ENCODE measurements around the gene PRDX6.

PRDX6 gene

DNA sequence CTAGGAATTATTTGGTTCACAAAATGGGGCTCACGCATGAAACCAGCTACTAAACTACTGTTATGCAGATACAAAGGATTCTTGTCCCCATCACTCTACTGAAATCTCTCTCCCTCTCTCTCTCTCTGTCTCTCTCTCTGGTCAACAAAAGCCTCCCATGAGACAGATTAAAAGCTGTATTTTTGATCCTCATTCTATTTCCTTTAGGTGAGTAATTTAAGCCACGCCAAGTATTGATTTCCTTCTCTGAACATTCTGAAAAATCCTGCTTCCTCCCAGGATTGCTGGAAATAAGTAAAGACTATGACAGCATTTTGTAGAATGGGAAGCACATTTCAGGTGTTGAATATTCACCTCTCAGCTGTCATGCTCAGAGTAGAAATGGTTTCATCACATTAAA lies 43.7 kb downstream of the PRDX6 start:
- no peak overlapping the region for H3K4me3 ChIP-seq (replicated peaks in 1 of 2; ENCODE audit: low read depth in 2 of 2, low read length in 2 of 2)
- DNase-seq (ENCODE audit: low read depth in 2 of 2), result no peak
- no peak for TF ChIP-seq CTCF (IDR thresholded peaks at IDR 0.05; ENCODE audit: low read depth, low read length)

DNA sequence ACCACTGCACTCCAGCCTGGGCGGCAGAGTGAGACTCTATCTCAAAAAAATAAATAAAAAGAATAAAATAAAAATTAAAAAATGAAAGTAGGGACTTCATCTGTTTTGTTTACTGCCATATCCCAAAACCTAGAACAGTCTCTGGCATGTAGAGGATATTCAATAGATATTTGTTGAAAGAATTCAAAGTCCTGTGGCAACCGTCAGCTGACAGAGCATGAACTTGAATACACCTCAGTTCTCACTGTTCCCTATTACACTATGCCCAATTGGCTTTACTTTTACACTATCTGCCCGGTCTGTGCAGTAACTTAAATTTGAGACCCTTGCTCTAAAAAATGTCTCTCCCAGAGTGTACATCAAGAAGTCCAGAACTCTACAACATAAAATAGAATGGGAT lies 46.2 kb downstream of the PRDX6 start:
- DNase-seq (ENCODE audit: low read depth in 2 of 2), result no peak
- H3K4me3 ChIP-seq (replicated peaks in 1 of 2; ENCODE audit: low read depth in 2 of 2, low read length in 2 of 2), result no peak overlapping the region
- TF ChIP-seq CTCF (IDR thresholded peaks at IDR 0.05; ENCODE audit: low read depth, low read length), result no peak

- no peak for DNase-seq (ENCODE audit: low read depth in 2 of 2)
These were observed 48.8 kb downstream of the PRDX6 start for GRCh38 chr1:173525926-173526325.

GRCh38 chr1:173527151-173527826 lies 50.2 kb downstream of the PRDX6 start:
- DNase-seq (ENCODE audit: low read depth in 2 of 2), result peak; percentile 65 to 84
- no peak for TF ChIP-seq CTCF (IDR thresholded peaks at IDR 0.05; ENCODE audit: low read depth, low read length)
- no peak overlapping the region for H3K4me3 ChIP-seq (replicated peaks in 1 of 2; ENCODE audit: low read depth in 2 of 2, low read length in 2 of 2)

More at GRCh38 chr1:173525926-173526325, 48.8 kb downstream of the PRDX6 start:
- H3K4me3 ChIP-seq (replicated peaks in 1 of 2; ENCODE audit: low read depth in 2 of 2, low read length in 2 of 2), result no peak overlapping the region
- no peak for TF ChIP-seq CTCF (IDR thresholded peaks at IDR 0.05; ENCODE audit: low read depth, low read length)

DNA sequence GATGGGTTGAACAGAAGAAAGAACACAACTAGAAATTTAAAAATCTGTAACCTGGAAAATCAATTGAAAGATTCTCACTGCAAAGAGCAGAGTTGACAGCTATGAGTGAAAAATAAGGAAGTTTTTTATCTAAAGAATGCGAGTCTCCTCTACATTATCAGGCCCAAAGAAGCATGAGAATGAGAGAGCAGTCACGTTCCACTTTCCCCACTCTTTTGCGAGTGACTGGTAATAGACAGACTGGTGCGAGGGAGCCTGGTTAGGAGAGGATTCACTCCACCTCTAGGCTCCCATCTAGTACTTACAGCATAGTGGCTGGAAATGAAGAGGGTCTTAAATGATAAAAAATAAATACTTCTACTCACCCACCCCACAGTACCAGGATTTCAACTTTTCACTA lies 52.0 kb downstream of the PRDX6 start:
- TF ChIP-seq CTCF (IDR thresholded peaks at IDR 0.05; ENCODE audit: low read depth, low read length), result no peak
- no peak overlapping the region for H3K4me3 ChIP-seq (replicated peaks in 1 of 2; ENCODE audit: low read depth in 2 of 2, low read length in 2 of 2)
- no peak for DNase-seq (ENCODE audit: low read depth in 2 of 2)

DNA sequence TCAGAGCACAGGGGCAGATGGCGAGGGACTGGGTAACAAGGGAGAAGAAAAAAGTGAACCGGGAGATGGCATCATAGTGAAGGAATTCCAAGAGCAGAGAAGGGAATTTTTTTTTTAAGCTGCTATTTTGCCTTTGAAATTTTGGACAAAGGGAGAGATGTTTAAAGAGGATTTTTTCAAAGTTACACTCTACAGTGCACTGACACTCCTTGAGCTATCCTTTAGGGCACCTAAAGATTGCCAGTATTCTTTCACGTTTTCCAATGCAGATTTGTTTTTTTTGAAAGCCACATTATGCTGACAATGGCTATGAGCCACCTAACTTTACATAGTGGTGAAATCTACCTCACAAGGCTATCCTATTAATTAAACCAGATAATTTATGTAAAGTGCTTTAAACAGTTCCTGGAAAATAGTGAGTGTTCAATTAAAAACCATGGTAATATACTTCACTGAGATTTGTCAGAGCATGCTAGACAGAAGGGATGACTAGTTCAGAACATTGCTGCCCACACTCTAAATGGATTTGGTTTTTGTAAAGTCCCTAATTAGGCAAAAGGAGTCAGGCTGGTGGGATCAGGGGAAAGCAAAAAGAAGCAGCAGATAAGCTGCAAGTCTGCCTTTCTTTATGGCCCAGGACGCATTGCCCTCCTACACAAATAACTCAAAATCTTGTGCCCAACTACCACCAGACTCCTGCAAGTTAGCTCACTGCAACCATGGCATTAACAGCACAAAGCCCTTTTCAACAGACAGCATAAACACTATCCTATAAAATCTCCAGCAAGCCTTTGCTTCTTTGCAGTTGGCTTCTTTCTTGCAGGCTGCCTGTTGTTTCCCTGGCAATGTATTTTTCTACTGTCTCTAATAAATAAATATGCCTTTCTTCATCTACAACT lies 53.9 kb downstream of the PRDX6 start:
- TF ChIP-seq CTCF (IDR thresholded peaks at IDR 0.05; ENCODE audit: low read depth, low read length), result no peak
- DNase-seq (ENCODE audit: low read depth in 2 of 2), result no peak
- no peak overlapping the region for H3K4me3 ChIP-seq (replicated peaks in 1 of 2; ENCODE audit: low read depth in 2 of 2, low read length in 2 of 2)
